Heart left ventricle (tissue), 16 donors: ENCODE results near the gene ZC3H18. TPM values are rescaled to one million over a fixed set of nuclear protein-coding genes. Genes with fewer than 3 reads are reported as not detected.

Experiments
- ATAC-seq, 4 donors: fragments of 200-7000 bp; cut with Tn5 transposase; one replicate each; pipeline ENCODE4 v1.9.1; 2020 to 2022; ENCODE audit warnings: moderate library complexity in 4 of 4, mild to moderate bottlenecking in 3 of 4, moderate number of reproducible peaks in 1 of 4
- DNase-seq, 5 donors: peaks; one replicate each; pipeline ENCODE4 v3.0.0-alpha.2; 2020
- H3K27ac ChIP-seq, 12 donors: fragments of 200-600 bp; sonication (generic) in 4 of 12; one replicate each; pipeline versions ENCODE4 v1.5.0 to v1.8.0; 2016 to 2022; ENCODE audit warnings: mild to moderate bottlenecking in 2 of 12
- H3K27me3 ChIP-seq, 9 donors: fragments of 200-600 bp; sonication (generic) in 2 of 9; one replicate each; pipeline versions ENCODE4 v1.5.1 to v1.8.0; 2016 to 2022; ENCODE audit warnings: mild to moderate bottlenecking in 3 of 9
- H3K36me3 ChIP-seq, 9 donors: fragments of 200-600 bp; sonication (generic) in 2 of 9; one replicate each; pipeline versions ENCODE4 v1.5.0 to v1.8.0; 2018 to 2022; ENCODE audit warnings: mild to moderate bottlenecking in 2 of 9
- H3K4me1 ChIP-seq, 12 donors: fragments of 200-600 bp; sonication (generic) in 4 of 12; one replicate each; pipeline versions ENCODE4 v1.5.0 to v1.8.0; 2016 to 2022; ENCODE audit warnings: mild to moderate bottlenecking in 3 of 12
- H3K4me3 ChIP-seq, 12 donors: fragments of 200-600 bp; sonication (generic) in 4 of 12; one replicate each; pipeline versions ENCODE4 v1.5.0 to v1.8.0; 2017 to 2022; ENCODE audit warnings: mild to moderate bottlenecking in 9 of 12, moderate library complexity in 4 of 12
- H3K9me3 ChIP-seq, 12 donors: fragments of 200-600 bp; sonication (generic) in 4 of 12; one replicate each; pipeline versions ENCODE4 v1.5.0 to v1.8.0; 2016 to 2022; ENCODE audit warnings: mild to moderate bottlenecking in 1 of 12
- POLR2A ChIP-seq, 2 donors: fragments of 450-650 bp; IDR thresholded peaks; one replicate each; pipeline ENCODE4 v1.6.1; 2017; ENCODE audit warnings: antibody characterized with exemption in 2 of 2, mild to moderate bottlenecking in 2 of 2, moderate library complexity in 2 of 2
- WGBS, 4 donors: extraction: QIAGEN DNeasy Blood & Tissue Kit in 2 of 4; methylation state at CpG; one replicate each; pipeline versions ENCODE4 v1.1.5 to v1.1.7; 2013 to 2018; 5-methylcytosine and 5-hydroxymethylcytosine counted together
- intact Hi-C, 10 donors: fragments of 100-400 bp; cut with DNase I; formaldehyde crosslinking; loops; one replicate each; pipeline versions ENCODE4 v1.11.1 to v1.14.2; 2022
- polyA plus RNA-seq, 2 donors: library from polyadenylated mRNA; stranded (reverse); fragments of 200-250 nt; gene quantifications; one replicate each; pipeline ENCODE4 v1.2.3, GENCODE V29; 2013
- total RNA-seq, 9 donors: library from RNA; depleted of rRNA in 2 of 9; stranded (reverse); fragments of >200 nt in 2 of 9; fragmentation: NEBNext Ultra II Directional in 3 of 9; extraction: Animal tissue kit (Norgen Biotek cat#: 25700) in 3 of 9; gene quantifications; one replicate each; pipeline versions ENCODE4 v1.1.0 to v1.2.4, GENCODE V29; 2016 to 2023
- TF ChIP-seq, protein P1 (sequence below), 12 donors: fragments of 200-600 bp; sonication (generic) in 4 of 12; IDR thresholded peaks; one replicate each; pipeline versions ENCODE4 v1.5.0 to v1.8.0; 2018 to 2022; ENCODE audit warnings: antibody characterized with exemption in 12 of 12, mild to moderate bottlenecking in 5 of 12
- donor health status: ischemic (EF 13 %, LVEDD 7.1; RV severe dilation, severe dysfunction).
- donor health status: healthy with polysubstance abuse.
- donor health status: DM: no; HTN: yes; CAD: no.
- donor health status: DM: no; HTN: no; CAD: no.
- donor health status: ischemic (EF 25% LVEDD 6.9; RV normal size, moderate dysfunction).
- donor health status: ischemic (EF 25% LVEDD 5.7; RV mildly dilated, moderate dysfunction).
- donor health status: healthy.
- donor health status: DM: yes; HTN: yes; CAD: no.
- donor health status: ischemic (EF 35%, LVEDD 5.7; RV mildly dilated, moderate dysfunction).
- donor health status: nonischemic (EF 11% LVEDD 7.7; RV severe dilation, severe dysfunction).
- donor health status: DM: yes; HTN: yes; CAD: no.
- donor health status: PGD.
- donor health status: ischemic (EF 29% LVEDD 5.4; RV normal size, mild dysfunction).
- donor health status: nonischemic (EF 23%, LVEDD 6.1; RV moderate dilation, normal function).

Gene ZC3H18
- total and polyA plus RNA-seq, 11 donors: 8.4 to 28.4 (median 21.9) TPM

DNA sequence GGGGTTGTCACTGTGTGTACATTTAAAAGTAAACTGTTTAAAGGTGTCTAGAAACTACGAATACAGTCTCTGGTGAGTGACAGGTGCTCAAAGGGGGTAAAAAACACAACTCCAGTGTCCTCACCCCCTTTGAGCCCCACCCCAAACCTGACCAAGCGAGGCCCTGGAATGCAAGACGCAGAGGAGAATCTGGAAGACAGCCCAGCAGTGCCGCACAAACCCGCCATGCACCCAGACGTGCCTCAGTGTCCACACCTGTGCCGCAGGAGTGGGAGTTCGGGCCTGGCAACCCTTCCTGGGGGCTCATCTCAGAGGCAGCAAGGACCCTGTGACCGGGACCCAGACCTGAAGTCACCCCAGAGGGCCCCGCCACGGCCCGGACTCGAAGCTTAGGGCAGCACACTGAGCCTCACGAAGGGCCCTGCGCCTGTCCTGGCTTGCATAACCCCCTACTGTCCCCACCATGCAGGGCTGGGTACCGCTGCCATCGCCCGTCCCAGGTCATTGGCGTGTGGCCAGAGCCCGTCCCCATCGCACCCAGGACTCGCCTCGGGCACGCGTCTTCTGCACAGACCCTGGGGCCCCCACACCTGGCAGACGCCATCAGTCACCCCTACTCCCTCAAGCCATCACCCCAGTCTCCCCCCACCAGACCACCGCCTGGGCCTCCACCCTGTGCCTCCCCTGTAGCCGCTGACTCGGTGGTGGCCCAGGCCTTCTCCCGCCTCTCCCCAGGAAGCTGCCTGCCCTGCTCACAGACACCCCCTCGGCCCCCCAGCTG lies 33.0 kb upstream of the ZC3H18 start:
- Histone ChIP-seq H3K4me1 (peaks cover 0 to 21% (median 9%) of the 10 kb centered on the region in 12 donors), H3K36me3 (no peaks in the 10 kb centered on the region), H3K4me3 (no peak overlapping the region), H3K9me3 (peaks cover 0 to 1% (median 0%) of the 10 kb centered on the region in 12 donors), H3K27me3 (peaks cover 10 to 30% (median 22%) of the 10 kb centered on the region in 9 donors), H3K27ac (no peak overlapping the region)
- 77 to 85% (median 80%) methylated on average over 23 to 31 of the region's 31 CpGs for whole genome bisulfite sequencing, 4 donors
- ATAC-seq: no peak
- TF ChIP-seq POLR2A (IDR thresholded peaks at IDR 0.05): no peak
- TF ChIP-seq, protein P1, sequence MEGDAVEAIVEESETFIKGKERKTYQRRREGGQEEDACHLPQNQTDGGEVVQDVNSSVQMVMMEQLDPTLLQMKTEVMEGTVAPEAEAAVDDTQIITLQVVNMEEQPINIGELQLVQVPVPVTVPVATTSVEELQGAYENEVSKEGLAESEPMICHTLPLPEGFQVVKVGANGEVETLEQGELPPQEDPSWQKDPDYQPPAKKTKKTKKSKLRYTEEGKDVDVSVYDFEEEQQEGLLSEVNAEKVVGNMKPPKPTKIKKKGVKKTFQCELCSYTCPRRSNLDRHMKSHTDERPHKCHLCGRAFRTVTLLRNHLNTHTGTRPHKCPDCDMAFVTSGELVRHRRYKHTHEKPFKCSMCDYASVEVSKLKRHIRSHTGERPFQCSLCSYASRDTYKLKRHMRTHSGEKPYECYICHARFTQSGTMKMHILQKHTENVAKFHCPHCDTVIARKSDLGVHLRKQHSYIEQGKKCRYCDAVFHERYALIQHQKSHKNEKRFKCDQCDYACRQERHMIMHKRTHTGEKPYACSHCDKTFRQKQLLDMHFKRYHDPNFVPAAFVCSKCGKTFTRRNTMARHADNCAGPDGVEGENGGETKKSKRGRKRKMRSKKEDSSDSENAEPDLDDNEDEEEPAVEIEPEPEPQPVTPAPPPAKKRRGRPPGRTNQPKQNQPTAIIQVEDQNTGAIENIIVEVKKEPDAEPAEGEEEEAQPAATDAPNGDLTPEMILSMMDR (IDR thresholded peaks at IDR 0.05): no peak
- intact Hi-C loops: loop anchor here in 2 of 10 donors (10.0 kb wide), 2 partner anchors 572 to 582 kb away; partner anchors contain the start of gene BANP (in 1 of the 2)
- DNase-seq: no peak

DNA sequence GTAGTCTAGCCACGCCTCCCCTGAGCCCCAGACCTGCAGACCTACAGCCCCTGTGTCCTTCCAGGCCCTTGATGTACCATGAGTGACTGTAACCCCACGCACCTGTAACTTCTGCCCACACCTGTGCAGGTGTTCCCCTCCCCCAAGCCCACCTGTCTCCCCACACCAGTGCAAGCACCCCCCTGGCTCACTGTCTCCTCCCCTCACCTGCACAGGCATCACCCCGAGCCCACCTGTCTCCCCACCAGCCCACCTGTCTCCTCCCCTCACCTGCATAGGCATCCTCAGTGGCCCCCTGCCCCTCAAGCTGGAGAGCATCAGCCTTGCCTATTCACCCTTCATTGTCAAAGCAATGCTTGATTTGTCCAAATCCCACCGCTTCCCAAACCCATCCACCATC lies 32.3 kb upstream of the ZC3H18 start:
- 82 to 88% (median 84%) methylated on average over 4 of the region's 4 CpGs for WGBS, 4 donors

DNA sequence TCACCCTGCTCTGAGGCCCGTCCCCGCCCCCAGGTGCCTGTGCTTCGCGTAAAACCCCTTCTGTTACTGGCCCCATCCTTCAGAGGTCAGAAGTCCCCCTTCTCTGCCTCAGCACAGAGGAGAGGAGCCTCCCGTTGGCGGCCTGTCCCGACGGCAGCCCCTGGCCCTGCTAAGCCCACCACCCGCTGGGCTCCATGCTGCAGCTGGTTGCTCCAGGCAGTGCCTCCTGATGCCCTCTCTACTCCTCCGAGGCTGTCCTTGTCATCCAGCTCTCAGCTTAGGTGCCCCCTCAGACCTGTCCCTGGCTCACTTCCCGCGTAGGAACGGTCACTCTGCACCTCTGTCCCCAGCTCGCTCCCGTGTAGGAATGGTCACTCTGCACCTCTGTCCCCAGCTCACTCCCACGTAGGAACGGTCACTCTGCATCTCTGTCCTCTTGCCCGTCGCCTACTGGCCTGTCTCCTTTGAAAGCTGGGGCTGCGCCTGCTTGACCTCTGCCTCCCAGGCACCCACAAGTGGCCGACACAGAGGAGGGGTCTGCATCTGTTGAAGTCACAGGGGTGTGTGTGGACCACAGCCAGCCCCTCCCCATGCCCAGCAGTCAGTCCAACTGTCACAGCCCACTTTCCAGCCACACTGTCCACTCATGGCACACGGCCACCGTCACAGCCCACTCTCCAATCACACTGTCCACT lies 31.7 kb upstream of the ZC3H18 start:
- no peak for ATAC-seq
- DNase-seq: no peak
- intact Hi-C loops: loop anchor here in 2 of 10 donors (10.0 kb wide), 2 partner anchors 574 to 584 kb away; partner anchors contain the start of gene BANP (in 1 of the 2)
- Histone ChIP-seq H3K9me3 (peaks cover 0 to 15% (median 10%) of the 10 kb centered on the region in 12 donors), H3K4me1 (peaks cover 0 to 12% (median 9%) of the 10 kb centered on the region in 12 donors), H3K27ac (no peak overlapping the region), H3K36me3 (no peaks in the 10 kb centered on the region), H3K27me3 (peaks cover 10 to 33% (median 22%) of the 10 kb centered on the region in 9 donors), H3K4me3 (no peak overlapping the region)
- 45 to 52% (median 48%) methylated on average over 23 of the region's 23 CpGs for whole genome bisulfite sequencing, 4 donors
- TF ChIP-seq, protein P1 (IDR thresholded peaks at IDR 0.05): no peak
- TF ChIP-seq POLR2A (IDR thresholded peaks at IDR 0.05): no peak

More for the DNA sequence above, 32.3 kb upstream of the ZC3H18 start:
- Histone ChIP-seq H3K4me3 (no peak overlapping the region), H3K27ac (no peak overlapping the region), H3K9me3 (peaks cover 0 to 8% (median 3%) of the 10 kb centered on the region in 12 donors), H3K4me1 (peaks cover 0 to 19% (median 9%) of the 10 kb centered on the region in 12 donors), H3K27me3 (peaks cover 10 to 33% (median 22%) of the 10 kb centered on the region in 9 donors), H3K36me3 (no peaks in the 10 kb centered on the region)
- no peak for ATAC-seq
- no peak for DNase-seq
- TF ChIP-seq, protein P1 (IDR thresholded peaks at IDR 0.05): no peak
- no peak for TF ChIP-seq POLR2A (IDR thresholded peaks at IDR 0.05)
- intact Hi-C loops: loop anchor here in 2 of 10 donors (10.0 kb wide), 2 partner anchors 573 to 583 kb away; partner anchors contain the start of gene BANP (in 1 of the 2)

DNA sequence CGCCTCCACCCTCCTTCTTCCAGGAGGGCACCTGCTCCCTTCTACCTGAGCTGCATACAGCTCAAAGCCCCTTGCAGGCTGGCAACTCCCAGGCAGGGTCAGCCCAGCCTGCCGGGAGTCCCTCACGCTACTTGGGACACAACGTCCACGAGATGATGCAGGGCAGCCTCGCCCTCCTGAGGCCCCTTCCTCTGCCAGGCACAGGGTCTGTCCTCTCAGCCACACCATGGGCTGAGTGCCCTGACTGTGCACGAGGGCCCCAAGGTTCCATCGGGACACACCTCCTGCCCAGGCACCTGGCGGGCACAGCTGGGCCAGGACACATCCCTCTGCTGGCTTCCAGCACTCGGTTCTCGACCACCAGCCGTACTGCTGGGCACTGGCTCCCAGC lies 30.9 kb upstream of the ZC3H18 start:
- Histone ChIP-seq H3K27ac (no peak overlapping the region), H3K27me3 (peaks cover 10 to 33% (median 22%) of the 10 kb centered on the region in 9 donors), H3K9me3 (peaks cover 0 to 22% (median 17%) of the 10 kb centered on the region in 12 donors), H3K4me1 (peaks cover 0 to 12% (median 9%) of the 10 kb centered on the region in 12 donors), H3K4me3 (no peak overlapping the region), H3K36me3 (no peaks in the 10 kb centered on the region)
- 53 to 88% (median 67%) methylated on average over 3 to 12 of the region's 12 CpGs for WGBS, 4 donors
- DNase-seq (no peak), ATAC-seq (no peak)
- intact Hi-C loops: loop anchor here in 2 of 10 donors (10.0 kb wide), 2 partner anchors 574 to 584 kb away; partner anchors contain the start of gene BANP (in 1 of the 2)
- no peak for TF ChIP-seq POLR2A (IDR thresholded peaks at IDR 0.05)
- TF ChIP-seq, protein P1 (IDR thresholded peaks at IDR 0.05): no peak
